ENCODE data around the gene SPATA3. TPM values are rescaled to one million over a fixed set of nuclear protein-coding genes. Genes with fewer than 3 reads are reported as not detected.

SPATA3 gene
- total RNA-seq, result not detected
- long read RNA-seq, result 0 reads

GRCh38 chr2:230995821-230996220 lies at the start of gene SPATA3:
TSS of gene SPATA3 (plus strand) at chr2:230996121. CDS start at chr2:230996234, 113 bp downstream.
- ATAC-seq (no peak), DNase-seq (ENCODE audit: missing footprints) (no peak)
- intact Hi-C loops (cut with DNase I), result no loop called here

- intact Hi-C loops (cut with DNase I), result no loop called here
- DNase-seq (ENCODE audit: missing footprints), result no peak
- ATAC-seq, result no peak
Observed at GRCh38 chr2:230946429-230947234, 49.3 kb upstream of the SPATA3 start.

- no peak for ATAC-seq
- intact Hi-C loops (cut with DNase I), result no loop called here
Observed at GRCh38 chr2:230947235-230947576, 48.7 kb upstream of the SPATA3 start.

GRCh38 chr2:230947908-230948365 lies 48.0 kb upstream of the SPATA3 start:
- DNase-seq (ENCODE audit: missing footprints) (no peak), ATAC-seq (no peak)
- intact Hi-C loops (cut with DNase I), result no loop called here

More at GRCh38 chr2:230947235-230947576, 48.7 kb upstream of the SPATA3 start:
- no peak for DNase-seq (ENCODE audit: missing footprints)

- DNase-seq (ENCODE audit: missing footprints) (no peak), ATAC-seq (no peak)
- intact Hi-C loops (cut with DNase I), result no loop called here
Observed at GRCh38 chr2:230949966-230950873, 45.7 kb upstream of the SPATA3 start.

- intact Hi-C loops (cut with DNase I), result no loop called here
- ATAC-seq, result no peak
Observed at GRCh38 chr2:230950874-230951339, 45.0 kb upstream of the SPATA3 start.

GRCh38 chr2:230951396-230951795 lies 44.5 kb upstream of the SPATA3 start:
- DNase-seq (ENCODE audit: missing footprints) (no peak), ATAC-seq (no peak)
- intact Hi-C loops (cut with DNase I), result no loop called here

More at GRCh38 chr2:230950874-230951339, 45.0 kb upstream of the SPATA3 start:
- DNase-seq (ENCODE audit: missing footprints), result no peak

- intact Hi-C loops (cut with DNase I), result no loop called here
- no peak for ATAC-seq
- no peak for DNase-seq (ENCODE audit: missing footprints)
Observed at GRCh38 chr2:230952226-230952956, 43.5 kb upstream of the SPATA3 start.

GRCh38 chr2:230953845-230954244 lies 42.1 kb upstream of the SPATA3 start:
- no peak for ATAC-seq
- intact Hi-C loops (cut with DNase I), result no loop called here
- no peak for DNase-seq (ENCODE audit: missing footprints)

- intact Hi-C loops (cut with DNase I), result no loop called here
- DNase-seq (ENCODE audit: missing footprints) (no peak), ATAC-seq (no peak)
Observed at GRCh38 chr2:230954746-230955145, 41.2 kb upstream of the SPATA3 start.

GRCh38 chr2:230955163-230955737 lies 40.7 kb upstream of the SPATA3 start:
- intact Hi-C loops (cut with DNase I), result no loop called here
- DNase-seq (ENCODE audit: missing footprints) (no peak), ATAC-seq (no peak)

- peak; percentile 73 for DNase-seq (ENCODE audit: missing footprints)
- peak; percentile 81 for ATAC-seq
- intact Hi-C loops (cut with DNase I), result no loop called here
Observed at GRCh38 chr2:230956827-230957755, 38.8 kb upstream of the SPATA3 start.

- DNase-seq (ENCODE audit: missing footprints), result no peak
Observed at GRCh38 chr2:230957756-230958391, 38.0 kb upstream of the SPATA3 start.

GRCh38 chr2:230958820-230959756 lies 36.8 kb upstream of the SPATA3 start:
- DNase-seq (ENCODE audit: missing footprints) (no peak), ATAC-seq (no peak)
- intact Hi-C loops (cut with DNase I), result no loop called here

More at GRCh38 chr2:230957756-230958391, 38.0 kb upstream of the SPATA3 start:
- ATAC-seq, result no peak
- intact Hi-C loops (cut with DNase I), result no loop called here

- ATAC-seq, result no peak
- intact Hi-C loops (cut with DNase I), result no loop called here
- DNase-seq (ENCODE audit: missing footprints), result no peak
Observed at GRCh38 chr2:230960026-230960425, 35.9 kb upstream of the SPATA3 start.

- intact Hi-C loops (cut with DNase I), result no loop called here
- ATAC-seq (no peak), DNase-seq (ENCODE audit: missing footprints) (no peak)
Observed at GRCh38 chr2:230961091-230961491, 34.8 kb upstream of the SPATA3 start.

Data from Right ventricle myocardium inferior (tissue), 1 donor.